ENCODE measurements around the gene PDIA5.

The PDIA5 gene

GRCh38 chr3:123188058-123188457 lies 121.2 kb downstream of the PDIA5 start:
- DNase-seq: no peak

GRCh38 chr3:123193448-123194101 lies 126.8 kb downstream of the PDIA5 start:
- no peak for DNase-seq

- DNase-seq: no peak
Measured at GRCh38 chr3:123194552-123194951, 127.7 kb downstream of the PDIA5 start.

DNA sequence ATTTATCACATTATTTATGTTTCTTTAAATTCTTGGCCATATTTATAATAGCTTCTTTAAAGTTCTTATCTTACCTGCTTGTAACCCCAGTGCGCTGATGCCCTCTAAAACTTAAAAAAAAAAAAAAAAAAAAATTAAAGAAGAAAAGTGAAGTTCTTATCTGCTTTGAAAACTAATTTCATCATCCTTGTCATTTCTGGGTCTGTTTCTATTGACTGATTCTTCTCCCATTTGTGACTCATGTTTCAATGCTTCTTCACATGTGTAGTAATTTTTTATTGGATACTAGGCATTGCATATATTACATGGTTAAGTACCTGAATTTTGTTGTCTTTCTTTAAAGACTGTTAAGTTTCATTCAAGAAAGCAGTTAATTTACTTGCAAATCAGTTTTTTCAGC lies 131.5 kb downstream of the PDIA5 start:
- DNase-seq: no peak

GRCh38 chr3:123201223-123201556 lies 134.4 kb downstream of the PDIA5 start:
- no peak for DNase-seq

DNA sequence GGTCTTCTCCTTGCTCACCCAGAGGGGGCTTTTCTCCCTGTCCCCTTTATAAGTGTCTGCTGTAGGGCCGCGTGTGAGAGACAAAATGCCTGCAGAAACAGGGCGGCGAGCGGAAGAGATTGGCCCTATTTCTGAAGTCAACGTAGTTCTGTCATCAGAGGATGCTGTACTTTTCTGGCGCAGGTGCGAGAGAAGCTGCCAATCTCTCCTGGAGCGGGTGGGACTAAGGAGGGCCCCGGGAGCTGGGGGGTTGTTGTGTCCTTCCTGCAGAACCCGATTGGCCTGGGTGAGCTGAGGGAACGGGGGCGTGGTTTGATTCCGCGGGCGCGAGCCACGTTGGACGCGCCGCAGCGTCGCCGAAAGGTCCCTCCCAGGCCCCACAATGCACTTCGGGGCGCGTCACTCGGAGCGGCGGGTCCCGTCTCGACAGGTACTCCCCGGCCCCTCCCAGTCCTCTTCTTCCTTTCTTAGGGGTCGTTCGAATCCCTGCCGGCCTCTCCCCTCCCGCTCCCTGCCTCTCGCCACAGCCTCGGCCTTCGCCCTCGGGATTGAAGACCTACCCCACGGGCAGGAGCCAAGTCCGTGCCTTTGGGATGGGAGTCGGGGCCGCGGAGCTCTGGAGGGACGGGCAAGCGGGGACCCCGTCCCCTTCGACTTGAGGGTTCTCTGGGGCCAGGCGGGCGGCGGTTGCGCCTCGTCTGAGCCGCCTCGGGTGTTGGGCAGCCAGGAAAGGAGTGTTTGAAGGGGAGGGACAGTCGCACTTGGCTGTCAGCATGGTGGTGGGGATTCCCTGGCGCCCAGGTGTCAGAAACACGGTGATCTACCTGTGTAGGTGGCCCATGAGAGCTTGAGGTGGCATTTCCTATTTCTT lies 135.0 kb downstream of the PDIA5 start, which contains the start of gene SEC22A:
TSS of gene SEC22A (plus strand) at position 387 of the 871 bp plus-strand sequence. CDS start 7,275 bp downstream, outside the sequence.
- DNase-seq: peak; percentile 92

- peak; percentile 1 for DNase-seq
Measured at GRCh38 chr3:123202451-123202850, 135.6 kb downstream of the PDIA5 start.
